ENCODE data around the gene C19orf25.

- TF ChIP-seq ZNF274 (IDR thresholded peaks at IDR 0.05; ENCODE audit: low read depth, low read length) (no peak), YY1 (IDR thresholded peaks at IDR 0.05; ENCODE audit: insufficient read depth, insufficient read length) (no peak)
Measured at GRCh38 chr19:1470305-1471009, 8.6 kb downstream of the C19orf25 start.

All from NT2/D1 (cell line).